Body of pancreas (tissue), 4 donors: ENCODE results near the gene TOMM7.

Experiments used
- POLR2A ChIP-seq, 3 donors: fragments of 450-650 bp; IDR thresholded peaks; one replicate each; pipeline ENCODE4 v1.6.1; 2016; ENCODE audit warnings: antibody characterized with exemption in 3 of 3, mild to moderate bottlenecking in 2 of 3
- TF ChIP-seq, protein P1 (sequence below), 7 experiments: fragments of 450-650 bp in 4 of 7; fragments of 200-600 bp in 3 of 7; sonication (generic) in 3 of 7; IDR thresholded peaks; one replicate each; pipeline ENCODE4 v1.5.1; 2016 to 2019; ENCODE audit warnings: antibody characterized with exemption in 7 of 7

DNA sequence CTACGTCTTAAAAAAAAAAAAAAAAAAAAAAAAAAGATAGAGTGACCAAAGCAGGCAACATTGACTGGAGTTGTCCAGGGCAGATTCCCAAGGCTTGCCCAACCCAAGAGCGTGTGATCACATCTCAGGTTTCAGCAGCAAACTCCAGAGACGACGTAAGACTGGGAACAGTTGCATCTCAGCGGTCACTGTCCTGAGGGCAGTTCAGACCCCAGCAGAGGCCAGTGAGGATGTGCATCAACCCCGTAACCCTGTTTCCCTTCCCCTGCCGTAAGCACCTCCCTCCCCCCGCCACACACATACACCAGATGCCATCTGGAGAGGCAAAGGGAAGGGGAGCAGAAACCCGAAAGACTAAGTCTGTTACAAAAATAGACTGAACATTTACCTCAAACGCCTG lies 19.3 kb upstream of the TOMM7 start:
- no peak for TF ChIP-seq POLR2A (IDR thresholded peaks at IDR 0.05)
- TF ChIP-seq, protein P1, sequence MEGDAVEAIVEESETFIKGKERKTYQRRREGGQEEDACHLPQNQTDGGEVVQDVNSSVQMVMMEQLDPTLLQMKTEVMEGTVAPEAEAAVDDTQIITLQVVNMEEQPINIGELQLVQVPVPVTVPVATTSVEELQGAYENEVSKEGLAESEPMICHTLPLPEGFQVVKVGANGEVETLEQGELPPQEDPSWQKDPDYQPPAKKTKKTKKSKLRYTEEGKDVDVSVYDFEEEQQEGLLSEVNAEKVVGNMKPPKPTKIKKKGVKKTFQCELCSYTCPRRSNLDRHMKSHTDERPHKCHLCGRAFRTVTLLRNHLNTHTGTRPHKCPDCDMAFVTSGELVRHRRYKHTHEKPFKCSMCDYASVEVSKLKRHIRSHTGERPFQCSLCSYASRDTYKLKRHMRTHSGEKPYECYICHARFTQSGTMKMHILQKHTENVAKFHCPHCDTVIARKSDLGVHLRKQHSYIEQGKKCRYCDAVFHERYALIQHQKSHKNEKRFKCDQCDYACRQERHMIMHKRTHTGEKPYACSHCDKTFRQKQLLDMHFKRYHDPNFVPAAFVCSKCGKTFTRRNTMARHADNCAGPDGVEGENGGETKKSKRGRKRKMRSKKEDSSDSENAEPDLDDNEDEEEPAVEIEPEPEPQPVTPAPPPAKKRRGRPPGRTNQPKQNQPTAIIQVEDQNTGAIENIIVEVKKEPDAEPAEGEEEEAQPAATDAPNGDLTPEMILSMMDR (IDR thresholded peaks at IDR 0.05): no peak
